Prostate gland (tissue), 2 donors: Measurements from ENCODE around the gene ACSS3. TPM values are rescaled to one million over a fixed set of nuclear protein-coding genes. Genes with fewer than 3 reads are reported as not detected.

Experiments
- DNase-seq: peaks from one replicate; pipeline ENCODE4 v3.0.0-alpha.2; 2019; ENCODE audit warnings: low spot score
- H3K27ac ChIP-seq, 2 donors: fragments of 200-600 bp; sonication (generic); 2 replicates each; pipeline ENCODE4 v1.5.1; 2017 to 2019
- H3K27me3 ChIP-seq: fragments of 200-600 bp; sonication (generic); replicated peaks from 2 replicates; pipeline ENCODE4 v1.5.1; 2019; ENCODE audit not compliant: insufficient read depth
- H3K36me3 ChIP-seq, 2 donors: fragments of 200-600 bp; sonication (generic); 1 replicate in 1 of 2; 2 replicates in 1 of 2; pipeline versions ENCODE4 v1.5.1 to v1.8.1; 2017 to 2019
- H3K4me1 ChIP-seq: fragments of 200-600 bp; sonication (generic); replicated peaks from 2 replicates; pipeline ENCODE4 v1.5.1; 2019
- H3K4me3 ChIP-seq, 2 donors: fragments of 200-600 bp; sonication (generic); 2 replicates each; pipeline ENCODE4 v1.5.1; 2017 to 2019
- H3K9me3 ChIP-seq: fragments of 200-600 bp; sonication (generic); 2 replicates; pipeline ENCODE4 v1.5.1; 2017
- POLR2A ChIP-seq: fragments of 450-650 bp; IDR thresholded peaks from one replicate; pipeline ENCODE4 v1.6.1; 2016; ENCODE audit warnings: antibody characterized with exemption, mild to moderate bottlenecking
- POLR2AphosphoS5 ChIP-seq: sonication (generic); formaldehyde crosslinking; IDR thresholded peaks from one replicate; pipeline ENCODE4 v1.6.1; 2017; ENCODE audit warnings: antibody characterized with exemption
- WGBS: methylation state at CpG from one replicate; pipeline ENCODE4 v1.1.5; 2018; 5-methylcytosine and 5-hydroxymethylcytosine counted together
- intact Hi-C: fragments of 100-400 bp; cut with DNase I; formaldehyde crosslinking; loops from one replicate; pipeline ENCODE4 v1.14.2; 2022
- total RNA-seq, 2 donors: library from RNA; depleted of rRNA; stranded (reverse); fragments of >200 nt; gene quantifications; one replicate each; pipeline ENCODE4 v1.1.0, GENCODE V29; 2016
- TF ChIP-seq, protein P1 (sequence below), 4 experiments: fragments of 200-600 bp in 2 of 4; fragments of 450-650 bp in 2 of 4; sonication (generic) in 2 of 4; IDR thresholded peaks; 1 replicate in 3 of 4; 2 replicates in 1 of 4; pipeline ENCODE4 v1.5.1; 2016 to 2019; ENCODE audit warnings: antibody characterized with exemption in 4 of 4, mild to moderate bottlenecking in 2 of 4, moderate library complexity in 2 of 4

The ACSS3 gene
- total RNA-seq, 2 donors from 2014 or later: 11.8 to 24.3 TPM

DNA sequence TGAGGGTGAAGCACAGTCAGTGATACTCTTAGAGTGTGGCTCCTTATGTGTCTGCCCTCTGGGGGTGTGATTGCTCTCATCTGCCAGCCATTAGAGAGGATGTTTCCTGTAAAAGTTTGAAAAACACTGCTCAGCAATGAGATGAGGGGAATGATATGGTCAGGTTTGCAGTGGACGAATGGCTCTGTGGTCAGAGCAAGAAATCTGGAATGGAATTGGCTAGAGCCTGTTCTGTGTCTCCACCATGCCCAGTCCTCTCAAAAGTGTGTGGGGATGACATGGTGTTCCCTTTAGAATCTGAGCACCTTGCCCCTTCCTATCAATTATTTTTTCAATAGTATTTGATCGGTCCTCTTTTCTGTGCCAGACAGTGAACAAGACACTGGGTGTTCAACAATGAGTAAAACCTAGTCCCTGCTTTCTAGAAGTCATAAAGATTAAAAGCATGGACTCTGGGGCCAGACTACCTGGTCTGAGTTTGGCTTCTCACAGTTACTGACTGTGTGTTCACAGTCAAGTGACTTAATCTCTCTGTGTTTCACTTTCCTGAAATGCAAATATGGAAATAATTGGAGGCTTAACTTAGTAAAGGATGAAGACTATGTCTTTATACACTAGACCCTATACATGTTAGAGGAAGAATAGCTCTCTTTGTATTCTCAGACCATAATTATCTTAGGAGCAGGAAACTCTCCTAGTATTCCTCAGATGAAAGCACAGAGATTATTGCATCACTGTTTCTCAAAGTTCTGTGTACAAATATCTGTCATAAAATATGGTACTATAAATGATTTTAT lies 1.6 kb downstream of the ACSS3 start:
- intact Hi-C loops: no loop called here
- Histone ChIP-seq H3K4me3 (peak overlapping the region; percentile 59 to 69), H3K9me3 (no peaks in the 10 kb centered on the region), H3K27me3 (no peaks in the 10 kb centered on the region), H3K36me3 (no peaks in the 10 kb centered on the region), H3K4me1 (no peaks in the 10 kb centered on the region), H3K27ac (peak overlapping the region; percentile 80 to 87)
- WGBS: 48% methylated on average over 2 of the region's 2 CpGs
- DNase-seq: no peak
- TF ChIP-seq, protein P1, sequence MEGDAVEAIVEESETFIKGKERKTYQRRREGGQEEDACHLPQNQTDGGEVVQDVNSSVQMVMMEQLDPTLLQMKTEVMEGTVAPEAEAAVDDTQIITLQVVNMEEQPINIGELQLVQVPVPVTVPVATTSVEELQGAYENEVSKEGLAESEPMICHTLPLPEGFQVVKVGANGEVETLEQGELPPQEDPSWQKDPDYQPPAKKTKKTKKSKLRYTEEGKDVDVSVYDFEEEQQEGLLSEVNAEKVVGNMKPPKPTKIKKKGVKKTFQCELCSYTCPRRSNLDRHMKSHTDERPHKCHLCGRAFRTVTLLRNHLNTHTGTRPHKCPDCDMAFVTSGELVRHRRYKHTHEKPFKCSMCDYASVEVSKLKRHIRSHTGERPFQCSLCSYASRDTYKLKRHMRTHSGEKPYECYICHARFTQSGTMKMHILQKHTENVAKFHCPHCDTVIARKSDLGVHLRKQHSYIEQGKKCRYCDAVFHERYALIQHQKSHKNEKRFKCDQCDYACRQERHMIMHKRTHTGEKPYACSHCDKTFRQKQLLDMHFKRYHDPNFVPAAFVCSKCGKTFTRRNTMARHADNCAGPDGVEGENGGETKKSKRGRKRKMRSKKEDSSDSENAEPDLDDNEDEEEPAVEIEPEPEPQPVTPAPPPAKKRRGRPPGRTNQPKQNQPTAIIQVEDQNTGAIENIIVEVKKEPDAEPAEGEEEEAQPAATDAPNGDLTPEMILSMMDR (IDR thresholded peaks at IDR 0.05): no peak
- TF ChIP-seq POLR2A (no peak), POLR2AphosphoS5 (no peak)

DNA sequence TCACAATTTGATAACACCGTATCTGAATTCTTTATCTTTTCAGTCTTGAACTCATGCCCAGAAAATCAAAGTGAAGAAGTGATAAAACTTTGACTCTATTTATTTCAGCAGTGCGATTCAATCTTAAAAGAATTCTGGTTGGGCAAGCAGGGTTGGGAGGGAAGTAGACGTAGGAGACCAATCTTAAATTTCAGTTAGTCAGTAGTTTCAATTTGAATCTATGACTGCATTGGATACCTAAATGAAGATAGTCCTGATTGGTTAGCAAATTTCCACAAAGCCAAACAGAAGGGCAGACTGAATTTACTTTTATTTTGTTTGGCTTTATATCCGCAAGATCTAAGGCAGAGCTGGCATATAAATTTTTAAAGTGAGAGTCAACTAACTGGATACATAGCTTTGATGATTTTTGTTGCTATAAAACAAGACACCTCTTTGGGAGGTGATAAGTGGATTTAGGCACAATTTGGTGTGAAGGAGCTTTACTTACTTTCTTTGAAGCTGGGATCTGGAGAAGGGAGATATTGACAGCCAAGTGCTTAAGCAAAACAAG lies 2.6 kb downstream of the ACSS3 start:
- 11% methylated on average over 4 of the region's 4 CpGs for WGBS
- Histone ChIP-seq H3K27me3 (no peaks in the 10 kb centered on the region), H3K4me1 (no peaks in the 10 kb centered on the region), H3K36me3 (no peaks in the 10 kb centered on the region), H3K4me3 (no peak overlapping the region), H3K27ac (peak overlapping the region; percentile 80 to 87), H3K9me3 (no peaks in the 10 kb centered on the region)
- peak; percentile 30 for DNase-seq
- TF ChIP-seq, protein P1 (IDR thresholded peaks at IDR 0.05): no peak
- TF ChIP-seq POLR2AphosphoS5 (peak; percentile 34), POLR2A (no peak)
- intact Hi-C loops: no loop called here

DNA sequence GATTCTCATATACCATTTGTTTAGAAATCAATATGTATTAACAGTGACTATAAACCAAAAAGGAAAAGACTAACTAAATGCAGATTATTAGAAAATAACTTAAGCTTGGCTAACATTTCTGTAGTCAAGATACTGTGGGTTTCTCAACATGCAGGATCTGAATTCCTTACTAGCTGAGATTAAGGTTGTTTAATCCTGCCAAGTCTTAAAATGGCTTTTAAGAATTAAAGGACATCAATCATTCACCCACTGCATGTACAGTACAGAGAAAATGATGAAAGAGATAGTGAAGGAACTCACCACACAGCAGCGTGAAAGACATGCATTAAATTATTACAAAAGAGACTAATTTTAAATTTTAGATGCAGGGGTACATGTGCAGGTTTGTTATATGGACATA lies 3.8 kb downstream of the ACSS3 start:
- no peaks in the 10 kb centered on the region for H3K36me3 ChIP-seq
- no peak for DNase-seq
- no peaks in the 10 kb centered on the region for H3K9me3 ChIP-seq
- no peaks in the 10 kb centered on the region for H3K27me3 ChIP-seq
- H3K4me1 ChIP-seq: no peaks in the 10 kb centered on the region
- H3K27ac ChIP-seq: no peak overlapping the region
- H3K4me3 ChIP-seq: no peak overlapping the region
- TF ChIP-seq, protein P1 (IDR thresholded peaks at IDR 0.05): no peak
- TF ChIP-seq POLR2AphosphoS5: no peak
- no peak for TF ChIP-seq POLR2A
- 92% methylated on average over 1 of the region's 1 CpG for WGBS
- intact Hi-C loops: no loop called here

DNA sequence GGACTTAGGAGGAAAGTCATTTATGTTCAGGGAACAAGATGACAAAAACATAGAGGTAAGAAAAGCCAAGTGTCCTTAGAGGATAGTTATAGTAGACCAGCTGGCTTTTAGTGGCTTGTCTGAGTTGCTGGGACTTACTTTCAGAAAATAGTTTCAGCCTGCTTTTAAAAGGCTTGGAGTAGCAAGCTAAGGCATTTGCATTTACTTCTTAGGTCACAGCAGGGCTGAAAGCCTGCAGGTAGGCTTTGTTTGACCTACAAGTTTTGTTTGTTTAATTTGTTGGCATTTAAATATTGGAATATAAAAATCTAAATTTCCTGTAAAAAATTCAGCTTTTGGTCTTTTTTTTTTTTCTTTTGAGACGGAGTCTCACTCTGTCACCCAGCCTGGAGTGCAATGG lies 5.1 kb downstream of the ACSS3 start:
- TF ChIP-seq POLR2A (no peak), POLR2AphosphoS5 (no peak)
- WGBS: 96% methylated on average over 1 of the region's 1 CpG
- H3K36me3 ChIP-seq: no peaks in the 10 kb centered on the region
- H3K27me3 ChIP-seq: no peaks in the 10 kb centered on the region
- no peak overlapping the region for H3K27ac ChIP-seq
- intact Hi-C loops: no loop called here
- H3K4me3 ChIP-seq: no peak overlapping the region
- no peaks in the 10 kb centered on the region for H3K4me1 ChIP-seq
- DNase-seq: no peak
- no peaks in the 10 kb centered on the region for H3K9me3 ChIP-seq

DNA sequence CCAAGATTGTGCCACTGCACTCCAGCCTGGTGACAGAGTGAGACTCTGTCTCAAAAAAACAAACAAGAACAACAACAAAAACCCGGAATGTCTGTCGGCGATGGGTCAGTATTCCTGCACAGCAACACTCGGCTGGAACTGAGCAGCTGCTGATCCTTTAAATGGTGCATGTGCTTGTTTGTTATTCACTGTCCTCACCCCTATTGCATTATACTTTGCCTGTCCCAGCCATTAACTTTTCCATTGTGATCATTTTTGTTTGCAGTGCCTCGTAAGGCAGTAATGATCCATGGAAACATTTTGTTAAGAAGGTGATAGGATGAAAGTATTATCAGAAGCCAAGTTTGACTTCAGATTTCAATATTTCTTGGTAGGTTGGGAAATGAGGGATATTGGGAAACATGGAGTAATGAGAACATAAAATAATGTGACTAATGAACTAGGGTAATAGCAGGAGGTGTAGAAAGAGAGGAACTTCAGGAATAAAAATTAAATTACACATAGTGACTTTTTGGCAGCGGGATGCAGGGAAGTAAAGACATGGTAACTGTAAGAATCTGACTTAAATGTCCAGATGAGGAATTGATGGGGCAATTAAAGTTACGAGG lies 6.1 kb downstream of the ACSS3 start:
- no peak overlapping the region for H3K27ac ChIP-seq
- no peaks in the 10 kb centered on the region for H3K9me3 ChIP-seq
- intact Hi-C loops: no loop called here
- WGBS: 70% methylated on average over 7 of the region's 7 CpGs
- H3K4me3 ChIP-seq: no peak overlapping the region
- TF ChIP-seq POLR2A (no peak), POLR2AphosphoS5 (no peak)
- TF ChIP-seq, protein P1 (IDR thresholded peaks at IDR 0.05): no peak
- no peaks in the 10 kb centered on the region for H3K4me1 ChIP-seq
- H3K27me3 ChIP-seq: no peaks in the 10 kb centered on the region
- no peaks in the 10 kb centered on the region for H3K36me3 ChIP-seq
- no peak for DNase-seq
